CD4-positive, alpha-beta T cell treated with Interleukin-1 beta for 1 hour (primary cell): Measurements from ENCODE around the gene AXDND1.
"Not testable (repeated sequence)": the region's sequence is repeated elsewhere in the genome, so short reads cannot be mapped to it uniquely, and the experiment has no call there.

ENCODE experiments used
- DNase-seq, 2 donors: peaks; one replicate each; pipeline ENCODE4 v3.0.0-alpha.2; 2020 to 2022

The AXDND1 gene

DNA sequence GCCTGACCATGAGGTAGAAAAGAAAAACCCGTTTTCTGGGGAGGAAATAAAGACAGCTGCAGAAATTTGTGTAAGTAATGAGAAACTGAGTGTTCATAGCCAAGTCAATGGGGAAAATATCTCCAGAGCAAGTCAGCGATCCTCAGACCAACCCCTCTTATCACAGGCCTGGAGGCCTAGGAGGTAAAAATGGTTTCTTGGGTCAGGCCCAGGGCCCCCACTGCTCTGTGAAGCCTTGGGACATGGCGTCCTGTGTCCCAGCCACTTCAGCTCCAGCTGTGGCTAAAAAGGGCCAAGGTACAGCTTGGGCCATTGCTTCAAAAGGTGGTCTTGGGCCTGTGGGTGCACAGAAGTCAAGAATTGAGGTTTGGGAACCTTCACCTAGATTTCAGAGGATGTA lies 108.9 kb downstream of the AXDND1 start:
- no peak for DNase-seq

DNA sequence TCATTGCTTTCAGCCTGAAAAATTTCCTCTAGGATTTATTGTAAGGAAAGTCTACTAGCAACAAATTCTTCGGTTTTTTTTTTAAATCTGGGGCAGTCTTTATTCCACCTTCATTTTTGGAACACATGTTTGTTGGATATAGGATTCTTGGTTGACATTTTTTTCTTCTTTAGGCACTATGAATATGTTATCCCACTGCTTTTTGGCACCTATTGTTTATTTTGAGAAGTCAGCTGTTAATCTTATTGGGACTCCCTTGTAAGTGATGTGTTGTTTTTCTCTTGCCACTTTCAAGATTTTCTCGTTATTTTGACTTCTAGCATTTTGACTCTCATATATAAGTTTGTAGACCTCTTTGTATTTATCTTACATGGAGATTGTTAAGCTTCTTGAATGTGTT lies 110.7 kb downstream of the AXDND1 start:
- no peak for DNase-seq

DNA sequence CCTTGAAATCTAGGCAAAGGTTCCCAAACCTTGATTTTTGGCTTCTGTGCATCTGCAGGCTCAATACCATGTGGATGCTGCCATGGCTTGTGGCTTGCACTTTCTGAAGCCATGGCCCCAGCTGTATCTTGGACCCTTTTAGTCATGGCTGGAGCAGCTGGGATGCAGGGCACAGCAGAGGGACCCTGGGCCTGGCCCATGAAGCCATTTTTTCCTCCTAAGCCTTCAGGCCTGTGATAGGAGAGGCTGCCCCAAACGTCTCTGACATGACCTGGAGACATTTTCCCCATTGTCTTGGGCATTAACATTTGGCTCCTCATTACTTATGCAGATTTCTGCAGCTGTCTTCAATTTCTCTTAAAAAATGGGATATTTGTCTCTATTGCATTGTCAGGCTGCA lies 112.6 kb downstream of the AXDND1 start:
- DNase-seq = no peak

DNA sequence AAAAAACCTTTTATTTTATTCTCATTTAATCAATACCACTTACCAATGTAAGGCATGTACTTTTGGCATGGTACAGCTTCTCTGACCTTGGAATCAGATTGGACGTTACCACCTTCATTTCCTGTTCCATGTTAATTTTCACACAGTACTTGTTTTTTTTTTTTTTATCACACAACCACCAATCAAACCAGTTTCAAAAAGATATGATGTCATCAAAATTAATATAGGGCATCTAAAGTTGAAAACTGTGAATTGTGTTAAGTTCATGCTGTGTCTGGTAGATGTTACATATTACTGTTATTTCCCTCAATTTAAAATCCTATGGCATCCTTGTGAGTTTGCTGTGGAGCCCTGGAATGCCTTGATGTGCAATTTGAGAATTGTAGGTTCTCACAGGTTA lies 124.8 kb downstream of the AXDND1 start:
- no peak for DNase-seq

DNA sequence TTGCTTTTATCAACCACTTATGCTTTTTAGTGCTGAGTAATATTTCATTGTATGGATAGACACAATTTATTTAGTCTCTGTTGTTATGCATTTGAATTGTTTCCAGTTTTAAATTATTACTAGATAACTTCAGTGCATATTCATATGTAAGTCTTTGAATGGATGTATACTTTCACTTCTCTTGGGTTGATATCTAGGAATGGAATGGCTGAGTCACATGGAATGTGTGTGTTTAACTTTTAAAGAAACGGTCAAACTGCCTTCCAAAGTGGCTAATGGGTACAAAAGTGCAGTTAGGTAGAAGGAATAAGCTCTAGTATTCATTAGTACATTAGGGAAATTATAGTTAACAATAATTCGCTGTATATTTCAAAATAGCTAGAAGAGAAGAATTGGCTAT lies 127.6 kb downstream of the AXDND1 start:
- DNase-seq = no peak

DNA sequence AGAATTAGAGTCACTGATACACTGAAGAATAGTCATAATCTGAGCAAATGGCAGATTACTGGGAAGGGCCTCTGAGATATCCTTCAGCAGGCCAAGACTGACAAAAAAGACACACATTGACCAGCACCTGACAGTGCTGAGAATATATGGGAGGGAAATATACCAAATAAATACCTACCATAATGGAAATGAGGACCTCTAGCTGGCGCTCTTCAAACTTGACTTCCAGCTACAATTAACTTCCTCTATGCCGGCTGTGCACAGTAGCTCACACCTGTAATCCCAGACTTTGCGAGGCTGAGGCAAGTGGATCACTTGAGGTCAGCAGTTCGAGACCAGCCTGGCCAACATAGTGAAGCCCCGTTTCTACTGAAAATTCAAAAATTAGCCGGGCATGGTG lies 140.4 kb downstream of the AXDND1 start:
- DNase-seq = no peak

DNA sequence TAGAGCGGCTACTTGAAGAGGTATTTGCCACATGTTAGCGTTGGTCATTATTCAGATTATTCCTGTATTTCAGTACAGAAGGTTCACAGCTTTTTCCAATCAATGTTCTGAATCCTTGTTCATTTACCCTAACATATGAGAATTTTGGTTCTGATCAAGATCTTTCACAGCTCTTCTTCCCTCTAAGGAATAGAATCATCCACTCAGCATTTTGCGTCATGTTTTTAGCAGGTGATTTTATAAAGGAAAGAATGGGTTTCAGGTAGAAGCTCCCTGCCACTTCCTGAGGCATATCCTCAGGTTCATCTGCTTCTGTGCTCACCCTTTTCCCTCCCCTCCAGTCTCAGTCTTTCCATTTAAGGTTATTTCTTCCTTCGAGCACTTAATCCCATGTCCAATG lies 143.6 kb downstream of the AXDND1 start:
- no peak for DNase-seq

DNA sequence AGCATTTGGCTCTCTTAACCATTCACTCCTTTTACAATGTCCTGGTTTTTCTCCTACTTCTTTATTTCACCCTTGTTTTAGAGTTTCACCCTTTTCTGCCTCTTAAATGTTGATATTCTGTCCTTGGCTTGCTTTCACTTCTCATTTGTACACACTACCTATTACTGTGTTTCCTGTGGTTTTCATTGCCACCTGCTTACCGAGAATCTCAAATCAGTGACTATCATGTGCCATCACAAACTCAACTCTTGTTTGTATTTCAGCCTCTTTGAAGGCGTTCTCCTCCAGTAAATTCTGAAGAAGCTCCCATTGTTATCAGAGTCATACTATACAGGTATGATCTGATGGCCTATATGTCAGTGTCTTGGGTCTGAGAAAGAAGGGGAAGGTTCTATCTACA lies 144.3 kb downstream of the AXDND1 start:
- DNase-seq = no peak

DNA sequence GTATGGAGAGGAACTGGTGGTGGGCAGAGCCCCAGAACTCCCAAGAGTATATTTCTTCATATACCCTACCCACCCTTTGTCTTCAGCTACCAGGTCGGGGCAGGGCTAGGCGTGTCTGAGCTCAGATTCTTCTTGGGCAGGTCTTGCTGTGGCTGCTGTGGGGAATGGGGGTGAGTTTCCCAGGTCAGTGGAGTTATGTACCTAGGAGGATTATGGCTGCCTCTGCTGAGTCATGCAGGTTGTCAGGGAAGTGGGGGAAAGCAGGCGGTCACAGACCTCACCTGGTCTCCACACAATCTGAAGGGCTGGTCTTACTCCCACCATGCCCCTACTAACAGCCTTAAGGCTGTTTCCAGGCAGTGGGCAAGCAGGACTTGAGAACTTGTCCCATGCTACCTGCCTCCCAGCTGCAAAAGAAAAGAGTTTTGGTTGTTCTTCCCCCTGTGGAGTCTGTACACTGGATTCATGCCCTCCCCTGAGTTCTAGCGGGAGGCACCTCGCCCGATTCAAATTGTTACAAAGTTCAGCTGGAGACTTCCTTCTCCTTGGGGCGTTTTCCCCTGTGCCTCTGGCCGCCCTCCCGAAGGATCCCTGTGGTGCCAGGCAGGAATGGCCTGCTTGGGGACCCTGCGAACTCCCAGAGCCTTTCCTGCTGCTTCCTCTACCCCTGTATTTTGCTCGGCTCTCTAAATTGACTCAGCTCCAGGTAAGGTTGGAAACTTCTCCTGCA lies 151.4 kb downstream of the AXDND1 start:
- DNase-seq = no peak

DNA sequence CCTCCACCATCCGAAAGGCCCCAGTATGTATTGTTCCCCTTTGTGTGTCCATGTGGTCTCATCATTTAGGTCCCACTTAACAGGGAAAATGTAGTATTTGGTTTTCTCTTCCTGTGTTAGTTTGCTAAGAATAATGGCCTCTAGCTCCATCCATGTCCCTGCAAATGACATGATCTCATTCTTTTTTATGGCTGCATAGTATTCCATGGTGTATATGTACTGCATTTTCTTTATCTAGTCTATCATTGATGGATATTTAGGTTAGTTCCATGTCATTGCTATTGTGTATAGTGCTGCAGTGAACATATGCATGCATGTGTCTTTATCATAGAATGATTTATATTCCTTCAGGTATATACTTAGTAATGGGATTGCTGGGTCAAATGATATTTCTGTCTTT lies 152.8 kb downstream of the AXDND1 start:
- DNase-seq = not testable (repeated sequence)

DNA sequence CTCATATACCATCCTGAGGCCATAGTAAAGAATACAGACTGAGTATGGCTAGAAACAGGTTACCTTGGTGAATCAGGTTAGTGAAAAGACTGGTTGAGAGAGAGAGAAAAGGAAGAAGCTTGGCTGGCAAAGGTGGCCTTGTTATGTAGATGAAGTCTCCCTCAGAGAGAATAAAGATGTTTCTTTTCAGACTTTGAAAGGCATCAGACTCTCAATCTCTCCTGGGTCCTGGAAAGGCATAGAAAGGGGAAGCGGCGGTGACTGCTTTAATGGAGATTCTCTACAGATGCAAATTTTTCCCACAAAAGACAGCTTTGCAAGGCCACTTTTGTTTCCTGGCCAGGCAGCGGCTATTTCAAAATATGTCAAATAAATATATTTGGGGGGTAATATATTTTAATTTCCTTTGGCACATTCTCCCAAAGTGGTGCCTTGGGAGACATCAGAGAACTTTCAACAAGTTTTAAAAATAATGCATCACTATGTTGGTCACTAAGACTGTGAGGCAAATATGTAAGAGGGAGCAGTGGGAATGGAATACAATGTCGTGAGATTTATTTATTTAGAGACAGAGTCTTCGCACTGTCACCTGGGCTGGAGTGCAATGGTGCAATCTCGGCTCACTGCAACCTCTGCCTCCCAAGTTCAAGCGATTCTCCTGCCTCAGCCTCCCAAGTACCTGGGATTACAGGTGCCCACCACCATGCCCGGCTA lies 163.9 kb downstream of the AXDND1 start:
- DNase-seq = no peak

DNA sequence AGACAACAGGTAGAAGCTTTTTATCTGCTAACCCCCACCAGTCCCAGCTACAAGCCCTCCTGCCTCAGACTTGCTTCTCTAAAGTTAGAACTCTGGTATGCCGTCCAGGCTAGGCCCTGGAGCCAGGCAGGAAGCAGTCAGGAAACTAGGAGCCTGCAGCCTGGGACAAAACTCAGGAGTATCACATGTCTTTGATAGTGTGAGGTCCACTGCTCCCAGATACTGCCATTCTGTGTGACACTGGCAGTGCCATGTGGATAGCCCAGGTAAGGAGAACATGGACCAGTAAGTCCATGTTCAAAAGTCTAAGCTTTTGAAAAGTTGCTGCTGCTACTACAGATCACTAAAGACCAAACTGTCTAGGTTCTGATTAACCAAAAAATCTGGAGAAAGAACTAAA lies 164.6 kb downstream of the AXDND1 start:
- no peak for DNase-seq

DNA sequence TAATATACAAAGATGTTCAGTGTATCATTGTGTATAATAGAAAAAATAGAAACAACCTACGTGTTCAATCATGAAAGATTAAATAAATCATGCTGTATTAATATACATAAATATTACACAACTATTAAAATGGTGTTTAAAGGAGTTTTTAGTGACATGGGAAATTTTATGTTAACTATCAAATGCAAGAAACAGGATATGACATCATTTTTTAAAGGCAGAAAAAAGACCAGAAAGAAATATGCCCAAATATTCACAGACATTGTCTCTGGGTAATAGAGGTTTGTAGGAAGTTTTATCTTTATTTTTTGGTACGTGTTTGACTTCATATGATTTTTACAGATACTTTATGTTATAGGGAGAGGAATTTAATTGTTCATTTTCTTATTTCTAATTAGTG lies 176.0 kb downstream of the AXDND1 start:
- DNase-seq = no peak

DNA sequence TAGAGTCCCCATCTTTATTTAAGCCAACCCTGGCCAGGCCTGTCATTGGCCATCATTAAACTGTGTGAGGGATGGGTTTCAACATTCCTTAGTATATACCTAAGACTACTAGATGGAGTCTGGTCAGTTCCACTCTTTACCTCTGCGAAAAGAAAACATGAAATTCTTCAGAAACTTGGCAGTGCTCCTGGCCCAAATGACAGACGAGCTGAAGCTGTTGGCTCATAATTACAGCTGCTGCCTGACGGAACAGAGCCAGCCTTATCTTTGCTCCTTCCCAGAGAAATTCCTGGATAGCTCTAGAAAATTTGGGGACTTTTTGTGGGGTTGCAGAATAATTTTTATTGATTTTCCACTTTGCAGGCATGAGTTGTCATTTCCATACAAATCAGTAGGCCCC lies 179.6 kb downstream of the AXDND1 start:
- no peak for DNase-seq

DNA sequence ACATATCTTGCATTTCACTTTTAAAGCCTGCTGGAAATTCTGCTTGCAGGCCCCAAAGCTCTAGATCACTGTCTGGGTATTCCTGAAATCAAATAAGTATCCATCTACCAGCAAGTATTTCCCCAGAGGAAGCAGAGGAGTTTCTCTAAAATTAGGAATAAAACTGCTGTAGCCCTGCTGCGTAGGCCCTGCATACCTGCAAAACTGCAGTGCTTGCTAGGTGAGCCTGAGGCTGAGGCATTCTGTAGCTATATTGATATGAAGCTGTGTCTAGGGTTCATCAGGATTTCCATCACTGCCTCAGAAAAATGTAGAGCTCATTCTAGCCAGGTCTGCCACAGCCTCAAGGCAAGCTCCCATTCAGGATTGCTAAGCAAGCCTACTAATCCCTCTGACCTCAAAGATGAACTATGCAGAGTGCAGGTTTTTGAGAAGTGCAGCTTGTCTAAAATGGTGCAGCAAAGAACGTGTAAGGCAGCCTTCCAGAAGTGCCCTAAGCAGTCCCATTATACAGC lies 181.3 kb downstream of the AXDND1 start:
- no peak for DNase-seq

DNA sequence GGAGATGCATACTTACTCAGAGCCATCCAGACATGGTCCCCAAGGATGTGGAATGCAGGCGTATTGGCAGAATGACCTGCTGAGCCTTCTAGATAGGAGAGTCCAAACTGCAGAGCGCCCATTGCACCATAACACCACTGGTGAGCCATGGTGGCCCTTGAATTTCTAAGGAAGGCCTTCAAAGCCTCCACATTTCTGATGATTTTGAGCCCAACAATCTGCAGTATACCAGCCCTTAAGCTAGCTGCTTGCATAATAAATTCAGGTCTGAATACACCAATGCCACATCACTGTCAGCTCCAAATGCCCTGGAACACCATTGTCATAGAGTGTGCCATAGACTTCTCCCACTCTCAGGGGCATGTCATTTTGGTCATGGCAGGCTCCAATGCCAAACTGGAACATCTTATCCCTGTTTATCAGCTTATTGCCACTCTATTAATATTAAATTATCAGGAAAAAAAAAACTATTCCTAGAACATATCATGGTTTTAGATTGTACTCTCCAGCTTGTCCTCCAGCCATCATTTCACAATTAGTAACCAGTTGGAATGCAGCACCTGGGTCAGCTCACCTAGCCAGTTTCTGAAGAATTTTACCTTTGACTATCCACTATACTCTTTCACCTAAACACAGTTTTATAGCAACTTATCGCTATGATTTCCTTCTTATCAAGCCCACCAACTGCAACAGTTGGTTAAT lies 183.0 kb downstream of the AXDND1 start:
- DNase-seq = no peak

DNA sequence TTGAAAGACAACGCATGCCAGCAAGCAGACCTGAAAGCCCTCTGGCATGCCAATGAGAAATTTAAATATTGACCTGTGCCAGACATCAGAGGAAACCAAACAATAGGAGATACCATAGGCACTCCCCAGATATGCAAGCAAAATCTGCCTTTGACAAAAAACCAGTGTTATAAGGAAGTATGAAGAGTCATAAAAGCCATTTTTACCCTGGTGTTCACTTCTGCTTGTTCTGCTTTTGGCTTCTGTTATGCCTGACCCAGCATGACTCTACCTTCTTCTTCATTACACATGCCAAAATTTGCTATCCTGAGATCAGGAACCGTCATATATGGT lies 183.6 kb downstream of the AXDND1 start:
- no peak for DNase-seq

DNA sequence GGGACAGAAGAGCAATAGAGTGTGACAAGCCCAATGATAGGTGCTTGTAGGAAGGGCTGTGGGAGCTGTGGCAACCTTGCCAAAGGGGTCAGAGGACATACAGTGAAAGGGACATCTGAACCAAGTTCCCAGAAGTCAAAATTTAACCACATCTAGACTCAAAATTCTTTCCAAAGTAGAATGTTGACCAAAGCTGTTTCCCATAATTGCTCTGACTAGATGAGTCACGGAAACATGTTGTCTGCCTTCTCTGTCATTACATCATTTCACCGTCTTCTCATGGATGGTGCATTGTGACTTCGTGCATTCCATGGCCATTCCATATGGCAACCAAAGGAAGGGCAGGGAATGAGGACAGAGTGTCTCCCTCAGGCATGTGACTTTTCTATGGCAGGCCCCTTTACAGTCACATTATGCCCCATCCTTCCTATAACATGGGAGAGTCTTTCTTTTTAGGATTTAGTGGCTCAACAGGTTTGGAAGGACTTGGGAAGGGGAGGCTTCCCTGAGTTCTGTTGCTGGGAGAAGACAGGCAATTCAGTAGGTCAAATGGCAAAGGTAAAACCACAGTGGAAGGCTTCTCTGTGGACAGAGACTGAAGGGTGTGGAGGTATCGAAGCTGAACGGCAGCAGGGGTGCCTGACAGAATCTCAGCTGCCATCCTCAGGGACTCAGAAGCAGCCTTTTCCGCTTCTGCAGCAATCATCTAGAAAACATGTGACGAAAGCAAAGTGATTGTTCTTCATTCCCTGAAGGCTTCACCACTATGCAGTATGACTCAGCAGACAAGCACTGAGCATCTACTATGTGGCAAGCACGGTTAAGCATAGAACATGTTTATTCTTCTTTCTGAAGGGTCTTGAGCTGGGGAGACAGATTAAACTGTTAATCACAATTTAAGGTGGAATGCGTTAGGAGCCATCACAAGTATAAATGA lies 185.2 kb downstream of the AXDND1 start:
- DNase-seq = no peak

DNA sequence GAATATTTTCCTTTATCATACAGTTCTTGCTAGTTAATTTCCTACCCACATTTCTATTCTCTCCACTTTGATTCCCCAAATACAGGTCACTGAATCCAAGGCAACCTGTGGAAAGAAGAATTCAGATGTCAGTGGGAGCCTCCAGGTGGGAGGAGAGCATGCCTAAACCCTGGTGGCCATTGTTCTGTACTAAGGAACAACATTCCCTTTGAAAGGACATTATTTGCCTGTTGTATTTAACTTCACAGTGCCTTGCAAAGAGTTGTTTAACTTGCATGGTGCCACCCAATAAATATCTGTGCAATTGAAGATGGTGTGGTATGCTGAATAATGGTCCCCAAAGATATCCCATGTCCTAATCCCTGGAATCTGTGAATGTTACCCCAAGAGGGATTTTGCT lies 188.7 kb downstream of the AXDND1 start:
- no peak for DNase-seq

DNA sequence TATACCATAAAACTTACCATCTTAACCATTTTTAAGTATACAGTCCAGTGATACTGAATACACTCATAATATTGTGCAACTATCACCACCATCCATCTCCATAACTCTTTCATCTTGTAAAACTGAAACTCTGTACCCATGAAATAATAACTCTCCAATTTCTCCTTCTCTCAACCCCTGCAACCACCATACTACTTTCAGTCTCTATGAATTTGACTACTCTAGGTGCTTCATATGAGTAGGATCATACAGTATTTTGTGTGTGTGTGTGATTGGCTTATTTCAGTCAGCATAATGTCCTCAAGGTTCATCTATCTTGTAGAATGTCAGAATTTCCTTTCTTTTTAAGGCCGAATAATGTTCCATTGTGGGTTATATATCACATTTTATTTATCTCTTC lies 192.3 kb downstream of the AXDND1 start:
- DNase-seq = no peak

DNA sequence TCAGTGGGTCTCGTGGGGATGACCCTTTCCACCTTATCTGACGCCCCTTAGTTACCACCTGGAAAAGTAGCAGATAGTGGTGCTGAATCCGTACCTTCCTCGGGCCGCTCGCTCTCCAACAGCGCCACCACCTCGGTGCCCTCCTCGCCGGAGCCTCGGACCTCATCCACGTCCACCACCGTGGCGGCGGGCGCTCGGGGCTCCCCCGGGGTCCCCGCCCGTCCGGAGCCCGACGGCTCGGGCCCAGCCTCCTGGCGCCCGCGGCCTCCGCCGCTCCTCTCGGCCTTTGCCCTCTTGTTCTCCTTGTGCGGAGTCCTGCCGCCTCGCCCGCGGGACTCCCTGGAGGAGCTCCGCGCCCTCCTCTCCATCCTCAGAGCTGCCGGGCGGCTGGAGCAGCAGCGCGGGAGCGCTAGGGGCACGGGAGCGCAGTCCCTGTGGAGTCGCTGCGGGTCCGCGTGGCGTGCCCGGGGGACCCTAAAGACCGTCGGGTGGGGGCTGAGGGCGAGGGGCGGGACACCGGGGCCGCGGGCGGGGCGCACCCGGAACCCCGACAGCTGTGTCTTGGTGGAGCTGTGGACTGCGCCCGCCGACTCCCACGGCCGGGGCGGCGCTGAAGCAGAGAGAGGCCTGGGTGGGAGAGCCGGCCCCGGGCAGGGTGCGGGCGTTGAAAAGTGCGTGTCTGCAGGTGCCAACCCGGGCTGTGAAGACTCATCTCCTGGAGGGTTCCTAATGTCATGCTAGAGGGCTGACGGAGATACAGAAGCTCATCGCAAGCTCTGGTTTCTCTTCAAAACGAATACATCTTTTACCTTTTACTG lies 209.9 kb downstream of the AXDND1 start, which contains the start of gene NPHS2:
Gene NPHS2, minus strand, starts transcription at position 452 of the 818 bp plus-strand sequence. Its CDS starts 84 bp downstream, at position 368.
- DNase-seq = no peak

DNA sequence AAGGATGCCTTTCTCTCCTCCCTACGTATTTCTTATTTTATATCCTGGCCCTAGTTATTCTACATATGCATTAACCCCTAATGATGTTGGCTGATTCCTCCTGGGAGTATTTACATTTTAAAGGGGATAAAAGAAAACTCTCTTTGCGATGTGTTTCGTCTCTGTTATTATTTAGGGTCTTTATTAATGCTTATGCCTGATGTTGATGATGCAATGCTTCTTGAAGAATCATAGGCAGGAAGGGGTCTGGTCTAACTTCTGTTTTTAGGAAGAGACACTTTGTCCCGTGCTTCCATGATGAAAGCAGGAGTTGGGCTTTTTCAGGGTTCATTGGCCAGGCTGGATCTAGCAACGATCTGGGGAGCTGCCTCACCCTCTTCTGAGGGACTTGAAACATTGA lies 210.7 kb downstream of the AXDND1 start:
- no peak for DNase-seq
